ENCODE results near the gene IDE.
"Not testable (repeated sequence)": the region's sequence is repeated elsewhere in the genome, so short reads cannot be mapped to it uniquely, and the experiment has no call there.

DNA sequence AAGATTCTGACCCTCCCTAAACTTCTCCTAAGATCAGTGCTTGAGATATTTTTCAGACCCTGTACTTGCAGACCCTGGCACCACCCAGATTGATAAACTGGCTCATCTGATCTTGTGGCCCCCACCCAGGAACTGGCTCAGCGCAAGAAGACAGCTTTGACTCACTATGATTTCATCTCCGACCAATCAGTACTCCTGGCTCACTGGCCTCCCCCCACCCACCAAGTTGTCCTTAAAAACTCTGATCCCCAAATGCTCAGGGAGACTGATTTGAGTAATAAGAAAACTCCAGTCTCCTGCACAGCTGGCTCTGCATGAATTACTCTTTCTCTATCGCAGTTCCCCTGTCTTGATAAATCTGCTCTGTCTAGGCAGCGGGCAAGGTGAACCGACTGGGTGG lies 171.7 kb downstream of the IDE start:
- TF ChIP-seq FOXK1 (CRISPR knock-in tag; IDR thresholded peaks at IDR 0.05; ENCODE audit: borderline replicate concordance); KLF13 (tag; IDR thresholded peaks at IDR 0.05; ENCODE audit: borderline replicate concordance, low read depth): not testable (repeated sequence)

Measured in K562 (cell line).